Measurements from ENCODE around the gene ANGPTL2.

ANGPTL2 gene

GRCh38 chr9:127087836-127088235, 34.6 kb downstream of the ANGPTL2 start:
- no peak for TF ChIP-seq CTCF (IDR thresholded peaks at IDR 0.05; ENCODE audit: insufficient read depth, low read depth, low read length, missing control alignments)
- H3K4me3 ChIP-seq (ENCODE audit: low read length), result no peak overlapping the region
- DNase-seq (ENCODE audit: low read depth), result no peak

GRCh38 chr9:127087411-127087810, 35.0 kb downstream of the ANGPTL2 start:
- no peak for TF ChIP-seq CTCF (IDR thresholded peaks at IDR 0.05; ENCODE audit: insufficient read depth, low read depth, low read length, missing control alignments)
- no peak for DNase-seq (ENCODE audit: low read depth)
- no peak overlapping the region for H3K4me3 ChIP-seq (ENCODE audit: low read length)

- no peak for DNase-seq (ENCODE audit: low read depth)
- TF ChIP-seq CTCF (IDR thresholded peaks at IDR 0.05; ENCODE audit: insufficient read depth, low read depth, low read length, missing control alignments), result no peak
- no peak overlapping the region for H3K4me3 ChIP-seq (ENCODE audit: low read length)
Observed at GRCh38 chr9:127086771-127087170, 35.7 kb downstream of the ANGPTL2 start.

- TF ChIP-seq CTCF (IDR thresholded peaks at IDR 0.05; ENCODE audit: insufficient read depth, low read depth, low read length, missing control alignments), result no peak
- H3K4me3 ChIP-seq (ENCODE audit: low read length), result no peak overlapping the region
- DNase-seq (ENCODE audit: low read depth), result no peak
Observed at GRCh38 chr9:127085186-127085585, 37.2 kb downstream of the ANGPTL2 start.

GRCh38 chr9:127084076-127085039, 38.1 kb downstream of the ANGPTL2 start:
- no peak for DNase-seq (ENCODE audit: low read depth)
- no peak overlapping the region for H3K4me3 ChIP-seq (ENCODE audit: low read length)
- TF ChIP-seq CTCF (IDR thresholded peaks at IDR 0.05; ENCODE audit: insufficient read depth, low read depth, low read length, missing control alignments), result no peak

GRCh38 chr9:127083138-127083980, 39.1 kb downstream of the ANGPTL2 start:
- DNase-seq (ENCODE audit: low read depth), result no peak
- no peak for TF ChIP-seq CTCF (IDR thresholded peaks at IDR 0.05; ENCODE audit: insufficient read depth, low read depth, low read length, missing control alignments)
- H3K4me3 ChIP-seq (ENCODE audit: low read length), result no peak overlapping the region
